GM21619 (cell line): ENCODE results near the gene TMEM47.

Experiments
- ATAC-seq: cut with Tn5 transposase; IDR thresholded peaks from one replicate; pipeline ENCODE4 v1.9.1; 2021; ENCODE audit not compliant: unreplicated experiment

Gene TMEM47

GRCh38 chrX:34656842-34657725 lies at the start of gene TMEM47:
TMEM47 (minus strand) TSS chrX:34657285; CDS start chrX:34657029, 256 bp downstream.
- no peak for ATAC-seq

DNA sequence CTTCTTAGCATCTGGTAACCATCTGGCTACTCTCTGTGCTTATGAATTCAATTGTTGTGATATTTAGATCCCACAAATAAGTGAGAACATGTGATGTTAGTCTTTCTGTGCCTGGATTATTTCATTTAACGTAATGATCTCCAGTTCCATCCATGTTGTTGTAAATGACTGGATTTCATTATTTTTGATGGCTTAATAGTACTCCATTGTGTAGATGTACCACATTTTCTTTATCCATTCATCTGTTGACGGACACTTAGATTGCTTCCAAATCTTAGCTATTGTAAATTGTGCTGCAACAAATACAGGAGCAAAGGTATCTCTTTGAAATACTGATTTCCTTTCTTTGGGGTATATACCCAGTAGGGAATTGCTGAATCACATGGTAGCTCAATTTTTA lies 30.0 kb upstream of the TMEM47 start:
- no peak for ATAC-seq

DNA sequence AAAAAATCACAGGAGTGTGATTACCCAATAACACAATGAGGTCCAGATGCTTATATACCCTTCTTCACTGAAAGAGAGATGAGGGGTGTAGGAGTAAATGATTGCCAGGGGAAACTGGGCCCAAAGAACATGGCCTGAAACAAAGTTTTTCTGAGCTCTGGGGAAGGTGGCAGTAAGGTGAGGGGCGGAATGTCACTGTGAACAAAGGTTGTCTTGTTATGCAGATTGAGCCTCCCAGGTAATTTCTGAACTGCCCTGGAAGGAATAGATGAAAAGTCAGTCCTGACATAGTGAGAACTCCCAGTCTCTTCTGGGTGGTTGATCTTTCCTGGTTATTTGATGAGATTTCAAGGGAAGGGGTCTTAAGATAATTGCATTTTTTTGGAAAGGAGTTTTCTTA lies 2.5 kb upstream of the TMEM47 start:
- no peak for ATAC-seq

DNA sequence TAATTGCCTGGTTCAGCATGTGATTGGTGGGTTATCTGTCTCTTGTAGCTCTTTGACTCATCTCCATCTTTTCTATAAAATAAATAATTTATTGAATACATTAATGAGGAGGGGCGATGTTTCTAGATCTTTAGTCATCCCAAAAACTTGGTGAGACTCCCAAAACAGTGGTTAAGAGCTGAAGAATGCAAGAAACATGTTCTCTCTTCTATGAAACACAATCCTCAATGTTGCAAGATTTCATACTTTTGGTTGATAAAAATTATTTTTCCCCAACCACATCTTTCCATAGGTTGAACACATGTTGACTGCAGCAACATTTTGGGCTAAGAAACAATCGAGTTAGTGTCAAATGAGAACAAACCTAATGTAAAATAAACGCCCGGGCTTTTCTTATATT lies 1.2 kb upstream of the TMEM47 start:
- ATAC-seq: no peak

- ATAC-seq: no peak
These were observed 613 bp upstream of the TMEM47 start for GRCh38 chrX:34657726-34658070.

GRCh38 chrX:34656467-34656841 lies 631 bp downstream of the TMEM47 start:
- no peak for ATAC-seq

- no peak for ATAC-seq
These were observed 1.3 kb downstream of the TMEM47 start for GRCh38 chrX:34655501-34656455.

GRCh38 chrX:34654696-34655490 lies 2.2 kb downstream of the TMEM47 start:
- ATAC-seq: no peak

- no peak for ATAC-seq
These were observed 3.3 kb downstream of the TMEM47 start for GRCh38 chrX:34653811-34654210.

DNA sequence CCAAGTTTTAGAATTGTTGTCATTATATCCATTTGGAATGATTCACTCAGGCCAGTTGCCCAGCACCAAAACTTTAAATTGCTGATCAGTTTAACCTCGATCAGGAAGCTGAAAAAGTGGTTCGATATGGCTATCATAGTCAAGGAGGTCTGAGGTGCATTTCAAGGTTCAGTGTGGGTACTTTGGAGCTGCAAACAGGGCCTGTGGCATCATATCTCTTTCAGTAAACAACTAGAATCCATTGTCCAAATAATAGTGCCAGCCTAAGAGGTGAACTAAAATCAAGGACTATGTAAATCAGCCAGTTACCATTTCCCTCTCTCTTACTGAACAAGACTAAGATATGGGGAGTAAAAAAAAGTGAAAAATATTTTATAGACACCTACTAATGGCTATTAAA lies 14.2 kb downstream of the TMEM47 start:
- ATAC-seq: no peak

DNA sequence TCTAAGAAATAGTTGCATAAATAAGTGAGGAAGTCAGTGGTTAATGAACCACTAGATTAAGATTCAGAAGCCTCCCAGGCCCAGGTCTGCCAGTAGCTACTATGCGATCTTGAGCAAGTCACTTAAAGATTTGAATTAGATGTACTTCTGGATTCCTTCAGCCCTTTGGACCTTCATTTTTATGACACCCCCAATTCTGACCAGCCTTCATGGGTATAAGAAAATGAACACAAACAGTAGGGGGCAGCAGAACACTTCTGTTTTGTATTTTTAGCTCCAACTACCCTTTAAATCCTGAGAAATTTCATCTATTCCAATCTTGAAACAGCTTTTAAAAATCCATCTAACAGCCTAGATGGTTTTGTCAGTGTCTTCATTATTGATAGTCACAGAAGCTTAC lies 19.0 kb downstream of the TMEM47 start:
- no peak for ATAC-seq

DNA sequence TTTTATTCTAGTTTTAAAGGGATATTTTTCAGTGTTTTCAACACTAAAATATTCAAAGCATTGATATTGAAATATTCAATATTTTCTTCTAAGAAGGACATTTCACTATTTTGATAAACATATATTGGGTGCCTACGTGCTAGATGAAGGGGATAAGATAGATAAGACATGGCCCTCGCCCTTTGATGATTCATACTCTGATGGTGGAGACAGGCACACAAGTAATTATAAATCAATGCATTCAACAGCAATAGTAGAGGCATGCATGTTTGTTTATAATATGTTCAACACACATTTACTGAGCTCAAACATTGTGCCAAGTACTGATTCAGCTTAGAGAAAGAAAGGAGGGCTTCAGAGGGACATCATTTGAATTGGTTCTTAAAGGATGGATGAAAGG lies 22.7 kb downstream of the TMEM47 start:
- no peak for ATAC-seq

GRCh38 chrX:34632384-34632783 lies 24.7 kb downstream of the TMEM47 start:
- ATAC-seq: no peak

DNA sequence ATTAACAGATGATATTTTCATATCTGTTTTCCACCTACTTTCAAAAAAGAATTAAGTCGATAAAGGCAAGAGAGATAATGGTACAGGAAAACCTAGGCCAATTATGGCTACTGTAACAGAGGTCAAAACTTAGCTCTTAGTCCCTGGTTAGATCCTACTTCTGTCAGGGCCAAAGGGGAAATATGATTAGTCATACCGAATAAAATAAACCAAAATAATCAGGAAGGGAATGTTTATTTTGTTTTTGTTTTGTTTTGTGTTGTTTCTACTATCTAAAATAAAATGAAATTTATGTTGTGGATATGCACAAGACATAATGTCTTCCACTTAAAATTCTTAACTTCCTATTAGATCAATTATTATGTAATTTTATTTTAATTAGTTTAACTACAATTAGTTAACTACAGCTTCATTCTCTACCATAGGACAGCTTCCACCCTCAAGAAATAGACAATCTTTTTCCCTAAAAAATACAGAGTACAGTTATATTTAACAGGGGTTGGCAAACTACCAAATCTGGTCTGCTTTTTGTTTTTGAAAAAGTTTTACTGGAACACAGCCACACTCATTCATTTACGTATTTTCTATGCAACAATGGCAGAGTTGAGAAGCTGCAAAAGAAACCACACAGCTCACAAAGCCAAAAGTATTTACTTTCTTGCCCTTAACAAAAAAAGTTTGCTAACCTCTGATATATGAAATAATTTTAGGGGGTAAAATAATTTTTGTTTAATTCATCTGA lies 25.4 kb downstream of the TMEM47 start:
- no peak for ATAC-seq

- no peak for ATAC-seq
These were observed 27.5 kb downstream of the TMEM47 start for GRCh38 chrX:34629572-34629971.

- ATAC-seq: no peak
These were observed 32.7 kb downstream of the TMEM47 start for GRCh38 chrX:34624416-34624815.

DNA sequence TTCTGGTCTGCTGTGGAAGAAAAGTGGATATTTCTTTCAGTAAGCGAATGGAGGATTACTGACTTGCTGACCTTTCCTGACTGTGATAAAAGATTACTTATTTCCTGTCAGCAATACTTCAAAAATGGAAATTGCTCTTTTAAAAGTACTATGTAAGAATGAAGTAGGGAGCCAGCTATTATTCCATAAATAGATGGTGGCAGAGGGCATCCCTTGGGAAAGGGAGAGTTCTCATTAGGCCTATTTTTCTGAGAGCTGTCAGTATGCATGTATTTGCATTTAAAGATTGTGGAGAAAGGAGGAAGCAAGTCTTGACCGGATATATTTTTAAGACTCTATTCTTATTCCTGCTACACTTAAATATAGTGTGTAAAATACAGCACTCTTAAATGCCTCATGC lies 37.2 kb downstream of the TMEM47 start:
- ATAC-seq: no peak

DNA sequence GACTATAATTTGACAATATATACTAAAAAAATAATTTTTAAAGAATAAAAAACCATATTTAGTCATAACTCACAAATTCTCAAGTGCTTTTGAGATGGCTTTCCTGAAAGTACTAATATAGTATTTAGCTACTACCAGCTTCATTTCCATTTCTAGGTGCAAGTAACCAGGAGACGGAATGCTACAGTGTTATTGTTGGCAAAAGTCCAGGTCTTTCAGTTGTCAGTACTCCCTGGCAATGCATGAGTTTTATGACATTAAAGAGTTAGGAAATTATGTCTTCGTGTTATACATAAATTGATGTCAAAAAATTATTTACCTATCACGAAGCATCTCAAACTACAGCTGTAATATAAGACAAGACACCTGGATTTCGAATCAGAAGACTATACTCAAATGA lies 45.0 kb downstream of the TMEM47 start:
- no peak for ATAC-seq

DNA sequence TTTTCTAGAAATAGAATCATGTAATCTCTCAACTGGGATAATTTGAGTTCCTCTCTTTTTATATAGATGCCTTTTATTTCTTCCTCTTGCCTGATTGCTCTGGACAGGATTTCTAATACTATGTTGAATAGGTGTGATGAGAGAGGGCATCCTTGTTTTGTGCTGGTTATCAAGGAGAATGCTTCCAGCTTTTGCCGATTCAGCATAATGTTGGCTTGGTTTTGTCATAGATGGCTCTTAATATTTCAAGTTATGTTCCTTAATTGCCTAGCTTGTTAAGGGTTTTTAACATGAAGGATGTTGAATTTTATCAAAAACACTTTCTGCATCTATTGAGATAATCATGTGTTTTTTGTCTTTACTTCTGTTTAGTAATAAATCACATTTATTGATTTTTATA lies 58.7 kb downstream of the TMEM47 start:
- ATAC-seq: no peak

DNA sequence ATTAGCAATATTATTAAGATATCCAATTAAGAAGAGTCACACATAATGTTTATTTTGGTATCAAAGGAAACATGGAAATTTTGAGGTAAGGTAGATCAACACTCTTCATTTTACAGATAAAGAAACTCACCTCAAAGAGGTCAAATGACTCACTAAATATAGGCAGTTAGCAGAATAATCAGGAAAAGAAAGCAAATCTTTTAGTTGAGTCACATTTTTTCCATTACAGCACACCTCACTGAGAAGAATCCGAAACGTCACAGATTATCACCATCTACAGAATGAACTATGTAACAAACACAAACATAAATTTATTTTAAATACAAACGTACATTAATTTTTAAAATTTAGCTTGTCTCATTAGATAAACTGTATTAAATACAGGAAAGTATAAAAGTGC lies 70.1 kb downstream of the TMEM47 start:
- no peak for ATAC-seq
